Stimulated activated CD4-positive, alpha-beta T cell treated with anti-CD3 and anti-CD28 coated beads, Interleukin-4, amount 100 ng/mL, for 48 hours (primary cell): ENCODE results near the gene TACC2.
A peak's percentile ranks its signal among the peaks of the same experiment; 100 is the strongest.

Experiments used
- DNase-seq, 2 donors: peaks; one replicate each; pipeline ENCODE4 v3.0.0-alpha.2; 2020; ENCODE audit warnings: low read depth in 2 of 2

Gene TACC2

GRCh38 chr10:122279725-122280141, 290.8 kb downstream of the TACC2 start:
- peak in 1 of 2 donors; percentile 19 for DNase-seq

GRCh38 chr10:122280156-122280555, 291.2 kb downstream of the TACC2 start:
- no peak for DNase-seq

GRCh38 chr10:122281018-122281626, 292.2 kb downstream of the TACC2 start:
- DNase-seq: no peak

- no peak for DNase-seq
Observed at GRCh38 chr10:122281751-122282150, 292.8 kb downstream of the TACC2 start.

GRCh38 chr10:122282253-122282671, 293.3 kb downstream of the TACC2 start:
- DNase-seq: no peak

- no peak for DNase-seq
Observed at GRCh38 chr10:122282909-122283308, 293.9 kb downstream of the TACC2 start.

- DNase-seq: no peak
Observed at GRCh38 chr10:122285506-122286444, 296.8 kb downstream of the TACC2 start.

GRCh38 chr10:122286867-122287266, 297.9 kb downstream of the TACC2 start:
- no peak for DNase-seq

- DNase-seq: no peak
Observed at GRCh38 chr10:122287570-122287969, 298.6 kb downstream of the TACC2 start.

GRCh38 chr10:122288262-122288661, 299.3 kb downstream of the TACC2 start:
- no peak for DNase-seq

- no peak for DNase-seq
Observed at GRCh38 chr10:122288917-122289316, 300.0 kb downstream of the TACC2 start.

- no peak for DNase-seq
Observed at GRCh38 chr10:122290334-122290733, 301.4 kb downstream of the TACC2 start.

GRCh38 chr10:122290833-122291532, 302.0 kb downstream of the TACC2 start:
- DNase-seq: no peak

- no peak for DNase-seq
Observed at GRCh38 chr10:122291739-122292138, 302.8 kb downstream of the TACC2 start.

- DNase-seq: no peak
Observed at GRCh38 chr10:122292376-122292775, 303.4 kb downstream of the TACC2 start.

GRCh38 chr10:122293156-122293960, 304.4 kb downstream of the TACC2 start:
- DNase-seq: no peak

- no peak for DNase-seq
Observed at GRCh38 chr10:122293961-122294380, 305.0 kb downstream of the TACC2 start.

GRCh38 chr10:122294511-122295450, 305.8 kb downstream of the TACC2 start:
- DNase-seq: no peak

- DNase-seq: no peak
Observed at GRCh38 chr10:122295451-122295809, 306.5 kb downstream of the TACC2 start.

GRCh38 chr10:122296363-122297120, 307.6 kb downstream of the TACC2 start:
- no peak for DNase-seq
